HFFc6 (cell line): ENCODE results near the gene MEIS1. TPM values are rescaled to one million over a fixed set of nuclear protein-coding genes. Genes with fewer than 3 reads are reported as not detected.

ENCODE experiments used
- DNase-seq: peaks from one replicate; pipeline ENCODE4 v3.0.0-alpha.2; 2018
- H3K27ac Mint-ChIP-seq: 2 replicates; pipeline ENCODE4 v1.8.0; 2020; ENCODE audit warnings: mild to moderate bottlenecking, mixed read lengths
- H3K27me3 Mint-ChIP-seq: 2 replicates; pipeline ENCODE4 v1.8.0; 2021; ENCODE audit warnings: mild to moderate bottlenecking, moderate library complexity, mixed read lengths; ENCODE audit not compliant: insufficient read depth
- H3K36me3 Mint-ChIP-seq: 2 replicates; pipeline ENCODE4 v1.8.0; 2021; ENCODE audit warnings: low read depth, mixed read lengths
- H3K4me1 Mint-ChIP-seq: 2 replicates; pipeline ENCODE4 v1.8.0; 2020; ENCODE audit warnings: low read depth, mixed read lengths
- H3K4me3 Mint-ChIP-seq: 2 replicates; pipeline ENCODE4 v1.8.0; 2020; ENCODE audit warnings: mild to moderate bottlenecking, moderate library complexity, mixed read lengths
- H3K9me3 Mint-ChIP-seq: 2 replicates; pipeline ENCODE4 v1.8.0; 2020; ENCODE audit warnings: mild to moderate bottlenecking, mixed read lengths
- CTCF ChIP-seq: fragments of 200-600 bp; sonication (generic); IDR thresholded peaks from 2 replicates; pipeline ENCODE4 v1.5.0; 2021; ENCODE audit warnings: antibody characterized with exemption, mild to moderate bottlenecking
- total RNA-seq, 6 experiments: library from RNA; stranded (reverse); fragmentation: NEBNext Ultra II Directional; extraction: Animal tissue kit (Norgen Biotek cat#: 25700); gene quantifications; 2 replicates in 1 of 6; 3 replicates in 5 of 6; pipeline ENCODE4 v1.2.3, GENCODE V29; 2021

MEIS1 gene
- total RNA-seq, 6 experiments from 2014 or later = 69.1 to 85.4 (median 74.1) TPM

GRCh38 chr2:66467718-66468117 lies 32.8 kb downstream of the MEIS1 start:
- TF ChIP-seq CTCF = no peak
- peak overlapping the region; percentile 48 for H3K27ac Mint-ChIP-seq
- DNase-seq = no peak
- H3K9me3 Mint-ChIP-seq = no peaks in the 10 kb centered on the region
- peaks cover 79% of the 10 kb centered on the region for H3K36me3 Mint-ChIP-seq
- H3K27me3 Mint-ChIP-seq = no peaks in the 10 kb centered on the region
- H3K4me1 Mint-ChIP-seq = peaks cover 82% of the 10 kb centered on the region
- H3K4me3 Mint-ChIP-seq = no peak overlapping the region

- no peak for TF ChIP-seq CTCF
- no peak for DNase-seq
- H3K9me3 Mint-ChIP-seq = no peaks in the 10 kb centered on the region
- peaks cover 79% of the 10 kb centered on the region for H3K36me3 Mint-ChIP-seq
- no peaks in the 10 kb centered on the region for H3K27me3 Mint-ChIP-seq
- H3K4me1 Mint-ChIP-seq = peaks cover 69% of the 10 kb centered on the region
- H3K27ac Mint-ChIP-seq = peak overlapping the region; percentile 48; the same call in 1 of the 2 replicates
- H3K4me3 Mint-ChIP-seq = no peak overlapping the region
Measured at GRCh38 chr2:66469214-66469902, 34.4 kb downstream of the MEIS1 start.

GRCh38 chr2:66470199-66470598 lies 35.3 kb downstream of the MEIS1 start:
- Mint-ChIP-seq H3K4me3 (no peak overlapping the region), H3K4me1 (peaks cover 60% of the 10 kb centered on the region), H3K27ac (no peak overlapping the region), H3K27me3 (no peaks in the 10 kb centered on the region), H3K36me3 (peaks cover 72% of the 10 kb centered on the region), H3K9me3 (no peaks in the 10 kb centered on the region)
- no peak for TF ChIP-seq CTCF
- DNase-seq = no peak

- no peak for TF ChIP-seq CTCF
- Mint-ChIP-seq H3K27me3 (peaks cover 1% of the 10 kb centered on the region), H3K4me3 (no peak overlapping the region), H3K9me3 (no peaks in the 10 kb centered on the region), H3K4me1 (peaks cover 63% of the 10 kb centered on the region), H3K27ac (peak overlapping the region; percentile 33; the same call in 1 of the 2 replicates), H3K36me3 (peaks cover 70% of the 10 kb centered on the region)
- no peak for DNase-seq
Measured at GRCh38 chr2:66472225-66472843, 37.4 kb downstream of the MEIS1 start.

- Mint-ChIP-seq H3K4me1 (peaks cover 63% of the 10 kb centered on the region), H3K36me3 (peaks cover 39% of the 10 kb centered on the region), H3K27me3 (peaks cover 1% of the 10 kb centered on the region), H3K4me3 (0 out of 2 replicates have a peak overlapping the region, but pooled peaks have one; percentile 13), H3K27ac (peak overlapping the region; percentile 47), H3K9me3 (no peaks in the 10 kb centered on the region)
- TF ChIP-seq CTCF = no peak
- no peak for DNase-seq
Measured at GRCh38 chr2:66477135-66477842, 42.4 kb downstream of the MEIS1 start.
